DND-41 (cell line): ENCODE data around the gene SLC35F5.
"Not testable (repeated sequence)": the region's sequence is repeated elsewhere in the genome, so short reads cannot be mapped to it uniquely, and the experiment has no call there.

Source experiments
- ATAC-seq: fragments of 200-7000 bp; cut with Tn5 transposase; 3 replicates; pipeline ENCODE4 v1.9.1; 2021; ENCODE audit warnings: low read depth; ENCODE audit not compliant: insufficient read depth
- DNase-seq: peaks from one replicate; pipeline ENCODE4 v3.0.0-alpha.2; 2020
- H2AFZ ChIP-seq: 2 replicates; pipeline ENCODE4 v1.6.0; 2012; ENCODE audit warnings: low read depth, low read length
- H3K27ac ChIP-seq: 2 replicates; pipeline ENCODE4 v1.5.1; 2012; ENCODE audit warnings: low read length, inconsistent platforms
- H3K27me3 ChIP-seq: fragments of 200-600 bp; sonication (generic); 2 replicates; pipeline ENCODE4 v1.6.0; 2012; ENCODE audit warnings: low read length, mild to moderate bottlenecking, inconsistent platforms; ENCODE audit not compliant: insufficient read depth, poor library complexity
- H3K36me3 ChIP-seq: 2 replicates; pipeline ENCODE4 v1.5.1; 2012; ENCODE audit warnings: low read length, inconsistent platforms; ENCODE audit not compliant: insufficient read depth
- H3K4me1 ChIP-seq: 2 replicates; pipeline ENCODE4 v1.5.1; 2012; ENCODE audit warnings: mild to moderate bottlenecking, low read length; ENCODE audit not compliant: insufficient read depth
- H3K4me2 ChIP-seq: 2 replicates; pipeline ENCODE4 v1.6.0; 2012; ENCODE audit warnings: mild to moderate bottlenecking, moderate library complexity, low read length, inconsistent platforms; ENCODE audit not compliant: insufficient read depth
- H3K4me3 ChIP-seq, 2 experiments: fragments of 200-600 bp in 1 of 2; shearing (Covaris generic) in 1 of 2; 2 replicates each; pipeline ENCODE4 v1.5.1; 2012 to 2016; ENCODE audit warnings: inconsistent platforms in 2 of 2, low read length in 2 of 2, mild to moderate bottlenecking in 2 of 2, low read depth in 1 of 2, moderate library complexity in 1 of 2
- H3K79me2 ChIP-seq: 2 replicates; pipeline ENCODE4 v1.6.0; 2012; ENCODE audit warnings: low read length, inconsistent platforms; ENCODE audit not compliant: insufficient read depth
- H3K9ac ChIP-seq: 2 replicates; pipeline ENCODE4 v1.6.0; 2012; ENCODE audit warnings: low read depth, mild to moderate bottlenecking, inconsistent platforms, low read length, moderate library complexity
- H3K9me3 ChIP-seq: 2 replicates; pipeline ENCODE4 v1.5.1; 2012; ENCODE audit warnings: low read length, moderate library complexity, mild to moderate bottlenecking, inconsistent platforms; ENCODE audit not compliant: insufficient read depth, severe bottlenecking
- H4K20me1 ChIP-seq: 2 replicates; pipeline ENCODE4 v1.6.0; 2012; ENCODE audit warnings: low read length; ENCODE audit not compliant: insufficient read depth
- CTCF ChIP-seq: IDR thresholded peaks from 2 replicates; pipeline ENCODE4 v1.5.1; 2012; ENCODE audit warnings: borderline replicate concordance, low read length, moderate library complexity, mild to moderate bottlenecking; ENCODE audit not compliant: poor library complexity, severe bottlenecking; ENCODE audit errors: extremely low read depth
- EZH2 ChIP-seq: IDR thresholded peaks from 3 replicates; pipeline ENCODE4 v1.6.1; 2012; ENCODE audit warnings: borderline replicate concordance, low read depth, mild to moderate bottlenecking, moderate library complexity, low read length, inconsistent platforms; ENCODE audit not compliant: severe bottlenecking

Gene SLC35F5

GRCh38 chr2:113776949-113777348 lies 20.5 kb upstream of the SLC35F5 start:
- Histone ChIP-seq H3K9ac (no peak overlapping the region), H3K79me2 (no peaks in the 10 kb centered on the region), H3K9me3 (no peaks in the 10 kb centered on the region), H2AFZ (no peak overlapping the region), H3K4me3 (no peak overlapping the region), H3K27me3 (no peaks in the 10 kb centered on the region), H3K27ac (no peak overlapping the region), H4K20me1 (no peaks in the 10 kb centered on the region), H3K4me2 (no peak overlapping the region), H3K36me3 (no peaks in the 10 kb centered on the region), H3K4me1 (no peaks in the 10 kb centered on the region)
- ATAC-seq (no peak), DNase-seq (no peak)
- TF ChIP-seq CTCF: no peak
- no peak for TF ChIP-seq EZH2

- not testable (repeated sequence) for H3K4me3 ChIP-seq, H3K27ac ChIP-seq, H3K36me3 ChIP-seq, H3K27me3 ChIP-seq, H3K9ac ChIP-seq, H3K9me3 ChIP-seq, H3K79me2 ChIP-seq, H3K4me2 ChIP-seq, H3K4me1 ChIP-seq, DNase-seq, H4K20me1 ChIP-seq, H2AFZ ChIP-seq, ATAC-seq
Measured at GRCh38 chr2:113774616-113775015, 18.2 kb upstream of the SLC35F5 start.

- no peak overlapping the region for H3K4me2 ChIP-seq
- H3K9ac ChIP-seq: no peak overlapping the region
- no peaks in the 10 kb centered on the region for H3K4me1 ChIP-seq
- no peak overlapping the region for H3K4me3 ChIP-seq
- H3K79me2 ChIP-seq: no peaks in the 10 kb centered on the region
- H3K9me3 ChIP-seq: no peaks in the 10 kb centered on the region
- no peaks in the 10 kb centered on the region for H3K27me3 ChIP-seq
- H3K27ac ChIP-seq: no peak overlapping the region
- DNase-seq (no peak), ATAC-seq (no peak)
- H3K36me3 ChIP-seq: no peaks in the 10 kb centered on the region
- H2AFZ ChIP-seq: no peak overlapping the region
- H4K20me1 ChIP-seq: no peaks in the 10 kb centered on the region
- TF ChIP-seq EZH2 (no peak), CTCF (no peak)
Measured at GRCh38 chr2:113770929-113771328, 14.5 kb upstream of the SLC35F5 start.

- ATAC-seq (no peak), DNase-seq (no peak)
- Histone ChIP-seq H3K27ac (no peak overlapping the region), H3K4me1 (no peaks in the 10 kb centered on the region), H3K4me2 (no peak overlapping the region), H2AFZ (no peak overlapping the region), H3K36me3 (no peaks in the 10 kb centered on the region), H3K4me3 (no peak overlapping the region), H3K79me2 (no peaks in the 10 kb centered on the region), H4K20me1 (no peaks in the 10 kb centered on the region), H3K9ac (no peak overlapping the region), H3K27me3 (no peaks in the 10 kb centered on the region), H3K9me3 (no peaks in the 10 kb centered on the region)
- TF ChIP-seq EZH2: no peak
- no peak for TF ChIP-seq CTCF
Measured at GRCh38 chr2:113769555-113769954, 13.1 kb upstream of the SLC35F5 start.
